ENCODE results near the gene NMNAT3. TPM values are rescaled to one million over a fixed set of nuclear protein-coding genes. Genes with fewer than 3 reads are reported as not detected.

NMNAT3 gene
- total RNA-seq, 4 donors from 2014 or later = 9.6 to 17.1 (median 11.3) TPM

DNA sequence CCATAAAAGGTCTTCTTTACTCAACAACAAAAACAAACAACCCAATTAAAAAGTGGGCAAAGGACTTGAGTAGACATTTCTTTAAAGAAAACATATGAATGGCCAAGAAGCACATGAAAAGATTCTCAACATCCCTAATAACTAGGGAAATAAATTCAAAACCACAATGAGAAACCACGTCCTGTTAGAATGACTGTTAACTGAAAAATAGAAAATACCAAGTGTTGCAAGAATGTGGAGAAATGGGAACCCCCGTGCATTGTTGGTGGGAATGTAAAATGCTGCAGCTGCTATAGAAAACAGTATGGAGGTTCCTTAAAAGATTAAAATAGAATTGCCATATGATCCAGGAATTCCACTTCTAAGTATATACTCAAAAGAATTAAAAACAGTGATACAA, 34.8 kb downstream of the NMNAT3 start:
- WGBS, 2 donors (ENCODE audit: low coverage in 1 of 2) = 83 to 88% methylated on average over 2 of the region's 2 CpGs
- H3K27me3 ChIP-seq = no peaks in the 10 kb centered on the region
- H3K36me3 ChIP-seq = no peaks in the 10 kb centered on the region
- TF ChIP-seq CTCF (IDR thresholded peaks at IDR 0.05) (no peak), EP300 (IDR thresholded peaks at IDR 0.05) (no peak), POLR2A (IDR thresholded peaks at IDR 0.05) (no peak), POLR2AphosphoS5 (IDR thresholded peaks at IDR 0.05) (no peak)
- H3K4me1 ChIP-seq = no peaks in the 10 kb centered on the region
- no peak overlapping the region for H3K4me3 ChIP-seq
- H3K27ac ChIP-seq = no peak overlapping the region
- H3K9me3 ChIP-seq = no peaks in the 10 kb centered on the region
- ATAC-seq = no peak

DNA sequence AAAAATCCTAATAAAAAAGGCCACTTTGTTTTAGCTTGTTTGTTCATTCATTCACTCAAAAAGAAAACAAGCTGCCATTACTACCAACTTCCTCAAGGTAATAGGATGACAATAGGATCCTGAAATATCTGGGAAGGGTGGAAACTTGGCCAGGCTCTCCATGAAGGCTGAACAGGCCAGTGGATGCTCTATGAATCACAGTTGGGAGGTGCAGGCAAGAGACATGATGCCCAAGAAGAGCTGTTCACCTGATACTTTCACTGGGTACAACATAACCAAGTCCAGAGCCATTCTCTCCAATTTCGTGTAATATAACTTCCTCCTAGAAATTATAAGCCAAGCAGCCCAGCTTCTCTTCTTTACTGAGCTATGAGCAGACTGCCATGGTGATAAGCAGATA, 37.3 kb downstream of the NMNAT3 start:
- TF ChIP-seq POLR2A (IDR thresholded peaks at IDR 0.05) (no peak), EP300 (IDR thresholded peaks at IDR 0.05) (no peak), CTCF (IDR thresholded peaks at IDR 0.05) (no peak), POLR2AphosphoS5 (IDR thresholded peaks at IDR 0.05) (no peak)
- Histone ChIP-seq H3K4me3 (no peak overlapping the region), H3K9me3 (no peaks in the 10 kb centered on the region), H3K27me3 (no peaks in the 10 kb centered on the region), H3K4me1 (no peaks in the 10 kb centered on the region), H3K36me3 (no peaks in the 10 kb centered on the region), H3K27ac (no peak overlapping the region)
- WGBS, 2 donors (ENCODE audit: low coverage in 1 of 2) = 71 to 86% methylated on average over 1 of the region's 1 CpG
- ATAC-seq = no peak

DNA sequence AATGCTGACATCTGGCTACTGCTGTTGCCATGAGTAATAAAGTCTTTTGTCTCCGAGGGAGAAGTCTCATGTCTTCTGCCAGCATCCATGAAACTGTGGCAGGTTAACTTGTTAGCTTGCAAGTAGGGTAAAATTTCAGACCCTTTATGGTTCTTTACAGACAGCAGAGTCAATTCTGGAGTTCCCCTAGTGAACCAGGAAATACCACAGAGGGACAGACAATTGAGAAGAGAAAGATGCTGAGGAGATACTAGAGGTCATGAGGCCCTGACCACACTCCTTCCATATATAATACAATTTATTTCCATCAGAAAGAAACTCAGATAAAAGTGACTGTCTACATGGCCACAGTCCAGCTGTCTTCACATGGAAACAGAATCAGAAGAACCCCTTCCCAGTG, 38.1 kb downstream of the NMNAT3 start:
- WGBS, 2 donors (ENCODE audit: low coverage in 1 of 2) = no CpG with 5 or more reads among the region's 1 CpG

DNA sequence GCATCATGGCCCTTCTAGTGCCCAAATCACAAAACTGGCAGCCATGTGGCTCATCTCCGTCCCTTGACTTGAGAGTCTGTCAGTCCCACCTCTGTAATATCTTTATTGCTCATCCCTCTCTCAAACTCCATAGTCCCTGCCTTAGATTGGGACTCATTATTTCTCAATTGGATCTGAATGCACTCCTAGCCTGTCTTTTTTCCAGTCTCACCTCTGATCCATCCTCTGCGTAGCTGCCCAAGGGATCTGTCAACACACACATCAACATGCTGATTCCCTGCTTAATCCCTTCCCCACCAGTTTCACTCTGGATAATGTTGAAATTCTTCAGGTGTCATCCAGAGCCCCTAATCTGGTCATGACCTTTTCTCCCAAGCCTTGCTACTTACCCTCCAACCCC, 39.3 kb downstream of the NMNAT3 start:
- 94 to 100% methylated on average over 1 to 2 of the region's 2 CpGs for WGBS, 2 donors (ENCODE audit: low coverage in 1 of 2)
- H3K4me1 ChIP-seq = no peaks in the 10 kb centered on the region
- no peaks in the 10 kb centered on the region for H3K27me3 ChIP-seq
- no peak overlapping the region for H3K4me3 ChIP-seq
- ATAC-seq = no peak
- H3K9me3 ChIP-seq = no peaks in the 10 kb centered on the region
- no peak overlapping the region for H3K27ac ChIP-seq
- TF ChIP-seq POLR2A (IDR thresholded peaks at IDR 0.05) = no peak
- no peak for TF ChIP-seq POLR2AphosphoS5 (IDR thresholded peaks at IDR 0.05)
- no peak for TF ChIP-seq CTCF (IDR thresholded peaks at IDR 0.05)
- peaks cover 0 to 14% of the 10 kb centered on the region in 2 donors for H3K36me3 ChIP-seq

More for the DNA sequence above, 38.1 kb downstream of the NMNAT3 start:
- Histone ChIP-seq H3K27ac (no peak overlapping the region), H3K36me3 (peaks cover 0 to 2% of the 10 kb centered on the region in 2 donors), H3K9me3 (no peaks in the 10 kb centered on the region), H3K4me3 (no peak overlapping the region), H3K27me3 (no peaks in the 10 kb centered on the region), H3K4me1 (no peaks in the 10 kb centered on the region)
- ATAC-seq = no peak
- TF ChIP-seq EP300 (IDR thresholded peaks at IDR 0.05) (no peak), CTCF (IDR thresholded peaks at IDR 0.05) (no peak), POLR2AphosphoS5 (IDR thresholded peaks at IDR 0.05) (no peak), POLR2A (IDR thresholded peaks at IDR 0.05) (no peak)

GRCh38 chr3:139636511-139636910, 41.3 kb downstream of the NMNAT3 start:
- Histone ChIP-seq H3K4me1 (no peaks in the 10 kb centered on the region), H3K27ac (no peak overlapping the region), H3K36me3 (peaks cover 0 to 17% of the 10 kb centered on the region in 2 donors), H3K9me3 (no peaks in the 10 kb centered on the region), H3K4me3 (no peak overlapping the region), H3K27me3 (no peaks in the 10 kb centered on the region)
- no peak for ATAC-seq
- 65 to 76% methylated on average over 2 of the region's 2 CpGs for WGBS, 2 donors (ENCODE audit: low coverage in 1 of 2)
- TF ChIP-seq EP300 (IDR thresholded peaks at IDR 0.05) = no peak
- no peak for TF ChIP-seq POLR2A (IDR thresholded peaks at IDR 0.05)
- TF ChIP-seq CTCF (IDR thresholded peaks at IDR 0.05) = no peak
- TF ChIP-seq POLR2AphosphoS5 (IDR thresholded peaks at IDR 0.05) = no peak
